Left forelimb (tissue), 1 donor: Measurements from ENCODE around the gene DCPS.

Experiments used
- DNase-seq: peaks from one replicate; pipeline ENCODE4 v3.0.0-alpha.2; 2018; ENCODE audit warnings: low spot score

Gene DCPS

GRCh38 chr11:126328444-126328843 is 24.6 kb downstream of the DCPS start:
- no peak for DNase-seq

- no peak for DNase-seq
Observed at GRCh38 chr11:126328938-126329643, 25.2 kb downstream of the DCPS start.

- no peak for DNase-seq
Observed at GRCh38 chr11:126329644-126330211, 25.9 kb downstream of the DCPS start.

- DNase-seq: no peak
Observed at GRCh38 chr11:126331286-126331685, 27.4 kb downstream of the DCPS start.

- no peak for DNase-seq
Observed at GRCh38 chr11:126332221-126332711, 28.4 kb downstream of the DCPS start.

- no peak for DNase-seq
Observed at GRCh38 chr11:126333142-126333541, 29.3 kb downstream of the DCPS start.

- peak; percentile 57 for DNase-seq
Observed at GRCh38 chr11:126334659-126335462, 31.0 kb downstream of the DCPS start.

GRCh38 chr11:126335463-126335760 is 31.6 kb downstream of the DCPS start:
- DNase-seq: peak; percentile 42

- DNase-seq: peak; percentile 45
Observed at GRCh38 chr11:126336138-126336541, 32.3 kb downstream of the DCPS start.

- DNase-seq: peak; percentile 61
Observed at GRCh38 chr11:126336671-126337101, 32.8 kb downstream of the DCPS start.

- DNase-seq: peak; percentile 38
Observed at GRCh38 chr11:126337126-126337473, 33.2 kb downstream of the DCPS start.

GRCh38 chr11:126337474-126338241 is 33.8 kb downstream of the DCPS start:
- peak; percentile 57 for DNase-seq

- DNase-seq: peak; percentile 26
Observed at GRCh38 chr11:126338346-126339055, 34.6 kb downstream of the DCPS start.

GRCh38 chr11:126339073-126339862 is 35.4 kb downstream of the DCPS start:
- peak; percentile 64 for DNase-seq

- DNase-seq: no peak
Observed at GRCh38 chr11:126339863-126340434, 36.1 kb downstream of the DCPS start.

GRCh38 chr11:126340960-126341606 is 37.2 kb downstream of the DCPS start:
- DNase-seq: no peak

- DNase-seq: no peak
Observed at GRCh38 chr11:126341760-126342161, 37.9 kb downstream of the DCPS start.

GRCh38 chr11:126343051-126343450 is 39.2 kb downstream of the DCPS start:
- no peak for DNase-seq

- DNase-seq: no peak
Observed at GRCh38 chr11:126344141-126345080, 40.6 kb downstream of the DCPS start.
